Upper lobe of left lung (tissue), 4 donors: ENCODE measurements around the gene NTSR1.

Experiments
- CTCF ChIP-seq, 6 experiments: fragments of 450-650 bp in 4 of 6; fragments of 200-600 bp in 2 of 6; sonication (generic) in 2 of 6; IDR thresholded peaks; one replicate each; pipeline ENCODE4 v1.5.1; 2016 to 2019; ENCODE audit warnings: antibody characterized with exemption in 6 of 6
- POLR2A ChIP-seq, 4 donors: fragments of 450-650 bp; IDR thresholded peaks; one replicate each; pipeline ENCODE4 v1.5.1; 2016 to 2017; ENCODE audit warnings: antibody characterized with exemption in 4 of 4, mild to moderate bottlenecking in 2 of 4

GRCh38 chr20:62809530-62810428 is 101.1 kb downstream of the NTSR1 start:
- TF ChIP-seq CTCF (IDR thresholded peaks at IDR 0.05) (no peak), POLR2A (IDR thresholded peaks at IDR 0.05) (no peak)
